Hepatocyte (in vitro differentiated cells): ENCODE results near the gene LRBA. TPM values are rescaled to one million over a fixed set of nuclear protein-coding genes. Genes with fewer than 3 reads are reported as not detected.

ENCODE experiments used
- DNase-seq: peaks from one replicate; pipeline ENCODE4 v3.0.0-alpha.2; 2016; ENCODE audit warnings: low spot score
- H2AFZ ChIP-seq: fragments of 200-600 bp; sonication (generic); 2 replicates; pipeline ENCODE4 v1.6.0; 2016; ENCODE audit warnings: antibody characterized with exemption, mild to moderate bottlenecking
- H3K27ac ChIP-seq: fragments of 200-600 bp; sonication (generic); 2 replicates; pipeline ENCODE4 v1.5.1; 2016; ENCODE audit warnings: mild to moderate bottlenecking
- H3K27me3 ChIP-seq: fragments of 200-600 bp; sonication (generic); 2 replicates; pipeline ENCODE4 v1.6.1; 2016
- H3K36me3 ChIP-seq: fragments of 200-600 bp; sonication (generic); replicated peaks from 2 replicates; pipeline ENCODE4 v1.5.1; 2016; ENCODE audit warnings: low read depth; ENCODE audit not compliant: insufficient read depth
- H3K4me1 ChIP-seq: fragments of 200-600 bp; sonication (generic); 2 replicates; pipeline ENCODE4 v1.5.1; 2016; ENCODE audit warnings: mild to moderate bottlenecking, moderate library complexity; ENCODE audit not compliant: insufficient read depth
- H3K4me2 ChIP-seq: fragments of 200-600 bp; sonication (generic); 2 replicates; pipeline ENCODE4 v1.6.0; 2016
- H3K4me3 ChIP-seq: fragments of 200-600 bp; sonication (generic); 2 replicates; pipeline ENCODE4 v1.5.1; 2016; ENCODE audit warnings: mild to moderate bottlenecking
- H3K79me2 ChIP-seq: fragments of 200-600 bp; sonication (generic); 2 replicates; pipeline ENCODE4 v1.6.0; 2017; ENCODE audit warnings: mild to moderate bottlenecking
- H3K9me2 ChIP-seq: fragments of 200-600 bp; sonication (generic); replicated peaks from 2 replicates; pipeline ENCODE4 v1.6.0; 2017; ENCODE audit warnings: mild to moderate bottlenecking; ENCODE audit not compliant: insufficient read depth
- H3K9me3 ChIP-seq: fragments of 200-600 bp; sonication (generic); 2 replicates; pipeline ENCODE4 v1.5.1; 2016; ENCODE audit warnings: low read depth, mild to moderate bottlenecking
- H4K20me1 ChIP-seq: fragments of 200-600 bp; sonication (generic); 2 replicates; pipeline ENCODE4 v1.6.0; 2016; ENCODE audit warnings: mild to moderate bottlenecking; ENCODE audit not compliant: insufficient read depth, poor library complexity, severe bottlenecking
- CTCF ChIP-seq: fragments of 200-600 bp; sonication (generic); IDR thresholded peaks from 2 replicates; pipeline ENCODE4 v1.5.1; 2016; ENCODE audit warnings: antibody characterized with exemption, mild to moderate bottlenecking; ENCODE audit not compliant: poor library complexity
- EZH2 ChIP-seq: fragments of 200-600 bp; sonication (generic); IDR thresholded peaks from 2 replicates; pipeline ENCODE4 v1.6.1; 2016; ENCODE audit warnings: antibody characterized with exemption, mild to moderate bottlenecking, borderline replicate concordance
- EZH2phosphoT487 ChIP-seq: fragments of 200-600 bp; sonication (generic); IDR thresholded peaks from one replicate; pipeline ENCODE4 v1.6.1; 2018; ENCODE audit warnings: antibody characterized with exemption, mild to moderate bottlenecking, low read depth, moderate library complexity; ENCODE audit not compliant: unreplicated experiment, severe bottlenecking
- WGBS: methylation state at CpG from one replicate; pipeline ENCODE4 v1.1.6; 2016; ENCODE audit warnings: low lambda C conversion rate; ENCODE audit errors: missing lambda C conversion rate; 5-methylcytosine and 5-hydroxymethylcytosine counted together
- polyA plus RNA-seq: library from polyadenylated mRNA; unstranded; fragments of >200 nt; fragmentation: Nextera tagmentation; extraction: Ambion mirVana; gene quantifications from 2 replicates; pipeline ENCODE4 v1.2.1, GENCODE V29; 2016
- total RNA-seq: library from RNA; depleted of rRNA; stranded (reverse); fragments of >200 nt; gene quantifications from 2 replicates; pipeline ENCODE4 v1.2.3, GENCODE V29; 2014

The LRBA gene
- total and polyA plus RNA-seq, 2 experiments from 2014 or later, result 14.1 to 69.4 TPM

DNA sequence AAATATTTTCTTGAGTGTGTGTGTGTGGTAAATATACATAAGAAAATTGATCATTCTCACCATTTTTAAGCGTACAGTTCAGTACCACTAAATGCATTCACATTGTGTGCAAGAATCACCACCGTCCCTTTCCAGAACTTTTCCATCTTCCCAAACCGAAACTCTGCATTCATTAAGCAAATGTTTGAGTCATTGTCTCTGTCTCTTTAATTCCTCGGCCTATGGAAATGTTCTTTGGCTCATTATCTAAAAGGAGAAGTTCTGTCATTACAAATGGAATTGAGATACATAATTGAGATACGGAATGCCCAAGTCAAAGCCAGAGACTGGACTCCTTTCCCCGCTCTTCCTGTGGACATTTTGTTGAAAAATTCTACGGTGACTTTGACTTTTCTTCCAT, 767.9 kb downstream of the LRBA start:
- Histone ChIP-seq H3K4me2 (no peak overlapping the region), H3K36me3 (no peaks in the 10 kb centered on the region), H3K4me3 (no peak overlapping the region), H4K20me1 (no peaks in the 10 kb centered on the region), H3K27ac (no peak overlapping the region), H2AFZ (no peak overlapping the region), H3K27me3 (no peaks in the 10 kb centered on the region), H3K4me1 (no peaks in the 10 kb centered on the region), H3K9me3 (no peaks in the 10 kb centered on the region), H3K9me2 (no peaks in the 10 kb centered on the region), H3K79me2 (no peaks in the 10 kb centered on the region)
- DNase-seq, result no peak
- no peak for TF ChIP-seq CTCF
- TF ChIP-seq EZH2, result no peak
- TF ChIP-seq EZH2phosphoT487, result no peak
- WGBS, result 91% methylated on average over 7 of the region's 7 CpGs

DNA sequence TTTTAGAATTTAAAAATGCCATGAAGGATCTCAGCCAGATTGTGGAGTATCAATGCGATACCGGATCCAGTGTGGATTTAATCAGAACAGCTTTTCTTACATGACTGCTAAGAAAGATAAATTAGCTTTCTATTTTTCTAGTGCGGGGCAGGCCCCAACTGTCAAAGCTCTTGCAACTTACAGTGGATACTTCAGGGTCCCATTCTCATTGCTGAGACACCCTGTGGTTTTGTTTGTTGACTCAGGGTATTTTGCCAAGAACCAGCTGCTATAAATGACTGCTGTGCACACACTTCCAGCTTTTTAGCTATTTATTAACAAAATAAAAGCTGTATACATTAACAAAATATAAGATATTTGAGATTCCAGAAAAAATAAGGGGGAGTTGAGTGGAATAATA, 770.5 kb downstream of the LRBA start:
- WGBS, result 62% methylated on average over 3 of the region's 3 CpGs
- TF ChIP-seq EZH2phosphoT487 (no peak), CTCF (no peak), EZH2 (no peak)
- no peaks in the 10 kb centered on the region for H3K36me3 ChIP-seq
- H3K9me2 ChIP-seq, result no peaks in the 10 kb centered on the region
- H3K4me3 ChIP-seq, result no peak overlapping the region
- H3K9me3 ChIP-seq, result no peaks in the 10 kb centered on the region
- DNase-seq, result no peak
- H4K20me1 ChIP-seq, result no peaks in the 10 kb centered on the region
- no peak overlapping the region for H3K4me2 ChIP-seq
- no peaks in the 10 kb centered on the region for H3K4me1 ChIP-seq
- no peaks in the 10 kb centered on the region for H3K79me2 ChIP-seq
- H3K27me3 ChIP-seq, result no peaks in the 10 kb centered on the region
- H2AFZ ChIP-seq, result no peak overlapping the region
- H3K27ac ChIP-seq, result no peak overlapping the region

DNA sequence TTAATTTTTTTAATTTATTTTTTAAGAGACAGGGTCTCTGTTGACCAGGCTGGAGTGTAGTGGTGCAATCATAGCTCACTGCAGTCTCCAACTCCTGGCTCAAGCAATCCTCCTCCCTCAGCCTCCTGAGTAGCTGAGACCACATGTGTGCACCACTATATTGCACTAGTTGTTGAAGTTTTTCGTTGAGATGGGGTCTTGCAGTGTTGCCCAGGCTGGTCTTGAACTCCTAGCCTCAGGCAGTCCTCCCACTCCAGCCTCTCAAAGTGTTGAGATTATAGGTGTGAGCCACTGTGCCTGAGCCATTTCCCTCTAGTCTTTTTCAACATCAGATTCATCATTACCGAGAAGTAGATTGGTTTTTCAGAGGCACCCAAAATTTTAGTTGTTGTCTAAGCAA, 771.2 kb downstream of the LRBA start:
- no peak for TF ChIP-seq EZH2
- no peak for TF ChIP-seq CTCF
- no peak for TF ChIP-seq EZH2phosphoT487
- no peak for DNase-seq
- H3K4me3 ChIP-seq, result no peak overlapping the region
- H3K27me3 ChIP-seq, result no peaks in the 10 kb centered on the region
- H2AFZ ChIP-seq, result no peak overlapping the region
- H4K20me1 ChIP-seq, result no peaks in the 10 kb centered on the region
- no peaks in the 10 kb centered on the region for H3K9me2 ChIP-seq
- no peaks in the 10 kb centered on the region for H3K79me2 ChIP-seq
- H3K9me3 ChIP-seq, result no peaks in the 10 kb centered on the region
- H3K27ac ChIP-seq, result no peak overlapping the region
- no peak overlapping the region for H3K4me2 ChIP-seq
- WGBS, result 90% methylated on average over 2 of the region's 2 CpGs
- no peaks in the 10 kb centered on the region for H3K4me1 ChIP-seq
- no peaks in the 10 kb centered on the region for H3K36me3 ChIP-seq
